Left hindlimb (tissue), 1 donor: ENCODE results near the gene NOP9.

Experiments used
- DNase-seq: peaks from one replicate; pipeline ENCODE4 v3.0.0-alpha.2; 2018

Gene NOP9

GRCh38 chr14:24283796-24284460, 15.7 kb upstream of the NOP9 start:
- no peak for DNase-seq

DNA sequence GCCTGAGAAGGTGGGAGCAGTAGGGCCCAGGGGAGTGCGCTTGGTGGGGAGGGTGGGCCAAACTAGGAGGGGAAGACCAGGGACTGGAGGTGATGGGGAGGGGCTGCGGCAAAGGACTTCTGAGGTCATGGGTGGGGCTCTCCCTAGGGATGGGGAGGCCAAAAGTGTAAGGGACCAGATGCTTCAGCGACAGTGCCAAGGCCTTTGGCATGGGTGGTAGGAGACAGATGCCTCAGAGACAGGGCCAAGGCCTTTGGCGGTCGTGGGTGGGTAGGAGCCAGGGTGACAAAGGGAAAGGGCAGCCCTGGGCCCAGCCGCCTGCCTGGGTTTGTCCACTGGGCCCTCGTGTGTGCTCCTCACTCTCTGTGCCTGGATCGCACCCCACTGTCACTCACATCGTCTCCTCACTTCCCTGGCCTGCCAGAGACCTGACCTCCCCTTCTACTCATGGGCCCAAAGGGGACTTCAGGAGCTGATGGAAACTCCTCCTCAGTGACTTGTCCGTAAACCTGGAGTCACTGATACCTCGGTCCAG, 15.1 kb upstream of the NOP9 start:
- no peak for DNase-seq

DNA sequence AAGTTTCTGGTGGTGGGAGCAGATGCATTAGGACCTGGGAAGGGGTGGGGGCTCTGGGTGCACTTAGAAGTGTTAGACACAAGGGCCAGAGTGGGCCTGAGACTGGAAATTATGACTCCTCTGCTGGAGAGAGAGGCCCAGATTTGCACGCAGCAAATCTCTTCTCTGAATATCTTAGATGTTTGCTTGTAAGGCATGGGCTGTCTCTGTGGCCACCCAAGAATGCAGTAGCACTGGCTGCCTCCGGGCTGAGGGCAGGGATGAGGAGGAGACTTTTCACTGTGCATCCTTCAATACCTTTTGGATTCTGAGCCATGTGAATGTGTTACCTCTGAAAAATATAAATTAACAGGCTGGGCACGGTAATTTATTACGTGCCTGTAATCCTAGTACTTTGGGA, 14.3 kb upstream of the NOP9 start:
- no peak for DNase-seq

DNA sequence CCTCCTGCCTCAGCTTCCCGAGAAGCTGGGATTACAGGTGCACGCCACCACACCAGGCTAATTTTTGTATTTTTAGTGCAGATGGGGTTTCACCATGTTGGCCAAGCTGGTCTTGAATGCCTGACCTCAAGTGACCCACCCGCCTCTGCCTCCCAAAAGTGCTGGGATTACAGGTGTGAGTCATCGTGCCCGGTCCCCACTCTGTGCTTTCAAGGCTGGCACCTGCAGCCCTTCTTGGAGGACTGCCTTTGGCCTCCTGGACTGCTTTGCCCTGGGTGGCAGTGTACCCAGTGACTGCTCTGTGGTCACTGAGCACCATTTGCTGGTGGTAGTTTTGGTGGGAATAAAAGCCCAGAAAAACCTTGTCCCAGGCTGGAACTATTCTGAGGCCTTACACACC, 12.7 kb upstream of the NOP9 start:
- no peak for DNase-seq

DNA sequence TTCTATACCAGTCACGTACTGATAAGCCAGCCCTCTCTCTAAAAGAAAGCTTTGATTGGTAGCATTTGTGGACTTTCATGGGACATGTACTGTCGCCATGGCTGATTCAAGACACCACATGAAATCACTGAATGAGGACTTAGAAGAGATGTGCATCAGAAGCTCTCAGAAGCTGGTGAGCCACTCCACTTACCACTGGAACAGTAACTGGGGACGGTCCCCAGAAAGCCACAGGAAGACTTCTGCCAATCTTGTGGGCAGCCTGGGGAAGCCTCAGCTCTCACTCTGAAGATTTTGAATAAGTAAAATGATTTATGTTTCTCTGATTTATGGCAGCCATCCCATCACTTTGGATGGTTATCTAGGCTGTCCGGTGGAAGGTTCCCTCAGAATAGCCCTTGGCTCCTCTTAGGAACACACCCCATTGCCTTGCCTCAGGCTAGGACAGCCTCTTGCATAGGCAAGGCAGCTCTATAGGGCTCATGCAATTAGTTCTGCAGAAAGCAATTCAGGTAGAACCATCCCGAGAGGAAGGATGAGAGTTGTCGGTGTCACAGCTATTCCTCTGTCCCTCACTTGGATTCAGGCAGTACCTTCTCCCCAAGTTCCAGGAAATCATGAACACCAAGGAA, 9.9 kb upstream of the NOP9 start:
- no peak for DNase-seq

- no peak for DNase-seq
Measured at GRCh38 chr14:24290746-24291145, 8.9 kb upstream of the NOP9 start.

DNA sequence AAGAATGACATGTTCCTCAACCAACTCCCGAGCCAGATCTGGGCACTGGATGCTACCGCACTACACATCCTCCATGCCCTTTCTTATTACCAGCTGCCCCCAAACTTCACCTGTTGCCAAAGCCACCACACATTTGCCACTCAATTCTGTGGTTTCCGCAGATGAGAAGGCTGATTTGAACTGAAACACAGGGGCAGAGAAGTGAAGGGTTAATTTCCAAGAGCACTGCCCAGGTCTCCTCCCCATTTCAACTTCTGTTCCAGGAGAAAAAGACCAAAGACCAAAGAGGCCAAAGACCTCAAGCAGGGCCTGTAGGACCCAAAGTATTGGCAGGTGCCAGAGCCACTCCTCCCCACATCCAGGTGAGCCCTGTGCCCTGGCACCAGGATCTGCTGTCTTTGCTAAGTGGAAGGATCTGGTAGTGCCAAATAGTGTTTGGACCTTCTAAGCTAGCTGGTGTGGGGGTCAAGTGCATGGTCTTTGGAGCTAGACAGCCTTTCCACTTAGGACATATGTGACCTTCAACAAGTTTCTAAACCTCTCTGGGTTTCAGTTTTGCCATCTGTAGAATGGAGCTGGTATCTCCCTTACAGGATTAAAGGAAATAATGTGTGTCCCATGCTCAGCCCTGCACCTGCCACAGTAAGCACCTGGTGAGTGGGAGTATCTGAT, 8.1 kb upstream of the NOP9 start:
- no peak for DNase-seq

- no peak for DNase-seq
Measured at GRCh38 chr14:24292118-24292807, 7.4 kb upstream of the NOP9 start.

DNA sequence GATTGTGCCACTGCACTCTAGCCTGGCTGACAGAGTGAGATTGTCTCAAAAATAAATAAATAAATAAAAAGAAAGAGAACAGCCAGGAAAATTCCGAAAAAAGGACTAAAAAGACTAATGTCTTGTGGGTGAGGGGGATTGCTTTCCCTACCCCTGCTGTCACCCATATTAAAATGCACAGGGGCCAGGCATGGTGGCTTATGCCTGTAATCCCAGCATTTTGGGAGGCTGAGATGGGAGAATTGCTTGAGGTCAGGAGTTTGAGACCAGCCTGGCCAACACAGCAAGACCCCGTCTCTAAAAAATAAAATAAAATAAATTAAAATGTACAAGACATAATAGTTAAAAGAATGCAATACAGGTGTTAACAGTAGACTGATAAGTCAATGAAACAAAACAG, 6.1 kb upstream of the NOP9 start:
- DNase-seq, result no peak

DNA sequence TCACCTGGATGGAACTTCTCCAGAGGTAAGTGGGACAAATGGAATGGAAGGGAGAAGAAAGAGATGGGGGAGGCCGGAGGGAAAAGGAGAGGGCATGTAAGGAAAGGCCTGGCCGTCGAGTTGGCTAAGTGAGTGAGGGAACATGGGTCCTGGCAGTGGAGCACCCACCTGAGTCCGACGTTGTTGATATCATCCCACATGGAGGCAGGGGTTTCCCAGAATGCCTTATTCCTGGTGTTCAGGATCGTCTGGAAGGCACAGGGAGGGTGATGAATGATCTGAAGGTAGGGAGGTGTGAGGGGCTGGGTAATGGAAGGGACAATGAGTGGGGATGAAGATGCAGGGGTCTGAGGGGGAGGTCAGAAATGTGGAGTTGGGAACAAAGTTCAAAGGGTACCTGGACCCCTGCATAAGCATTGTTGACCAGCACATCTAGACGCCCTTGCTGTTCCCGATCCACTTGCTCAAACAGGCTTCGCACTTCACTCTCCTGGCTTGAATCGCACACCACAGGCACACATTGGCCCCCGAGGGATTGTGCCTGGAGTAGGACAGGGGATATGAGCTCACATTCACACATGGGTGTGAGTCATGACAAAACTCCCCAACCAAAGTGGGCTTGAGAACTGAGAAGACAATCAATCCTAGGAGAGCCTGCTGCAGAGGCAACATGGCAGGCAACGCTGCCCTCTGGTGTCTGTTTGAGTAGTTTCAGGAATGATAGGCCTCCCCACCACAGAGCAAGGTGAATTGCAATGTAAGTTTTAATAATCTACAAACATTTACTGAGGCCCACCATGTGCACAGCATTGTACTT, 3.1 kb upstream of the NOP9 start:
- DNase-seq, result peak; percentile 68

DNA sequence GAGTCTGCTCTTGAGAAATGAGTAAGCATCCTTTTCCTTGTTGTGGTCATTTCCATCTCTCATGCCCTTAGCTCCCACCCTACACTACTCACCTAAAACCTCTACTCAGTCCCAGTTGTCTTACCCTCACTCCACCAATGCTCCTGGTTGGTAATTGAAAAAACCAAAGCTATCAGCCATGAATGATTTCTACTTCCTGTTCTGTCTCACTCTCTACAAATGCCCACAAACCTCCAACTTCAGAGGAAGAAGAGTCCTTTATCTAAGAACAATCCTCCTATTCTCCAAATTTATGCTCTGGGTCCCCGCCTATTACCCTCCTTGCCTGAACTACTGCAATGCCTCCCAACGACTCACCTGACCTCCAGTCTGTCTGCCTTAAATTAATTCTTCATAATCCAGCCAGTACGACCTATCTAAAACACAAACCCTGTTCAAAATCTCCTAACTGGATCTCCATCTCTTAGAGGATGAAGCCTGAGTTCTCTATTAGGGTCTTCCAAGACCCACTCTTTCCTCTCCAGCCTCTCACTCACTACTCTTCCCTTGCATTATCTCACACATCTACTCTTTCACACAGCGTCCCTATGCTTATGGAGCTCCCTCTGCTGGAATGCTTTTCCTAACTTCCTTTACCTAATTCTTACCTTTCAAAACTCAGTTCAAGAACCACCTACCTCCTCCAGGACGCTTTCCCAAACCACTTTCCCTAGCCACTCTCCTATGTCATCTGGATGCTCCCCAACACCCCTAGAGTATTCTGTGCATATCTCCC, 2.3 kb upstream of the NOP9 start:
- DNase-seq, result no peak

- DNase-seq, result no peak
Measured at GRCh38 chr14:24298892-24299254, 777 bp upstream of the NOP9 start.

GRCh38 chr14:24300326-24300980, 803 bp downstream of the NOP9 start:
- no peak for DNase-seq

GRCh38 chr14:24304019-24304387, 4.4 kb downstream of the NOP9 start:
- DNase-seq, result no peak

GRCh38 chr14:24307156-24307574, 7.5 kb downstream of the NOP9 start:
- DNase-seq, result no peak

DNA sequence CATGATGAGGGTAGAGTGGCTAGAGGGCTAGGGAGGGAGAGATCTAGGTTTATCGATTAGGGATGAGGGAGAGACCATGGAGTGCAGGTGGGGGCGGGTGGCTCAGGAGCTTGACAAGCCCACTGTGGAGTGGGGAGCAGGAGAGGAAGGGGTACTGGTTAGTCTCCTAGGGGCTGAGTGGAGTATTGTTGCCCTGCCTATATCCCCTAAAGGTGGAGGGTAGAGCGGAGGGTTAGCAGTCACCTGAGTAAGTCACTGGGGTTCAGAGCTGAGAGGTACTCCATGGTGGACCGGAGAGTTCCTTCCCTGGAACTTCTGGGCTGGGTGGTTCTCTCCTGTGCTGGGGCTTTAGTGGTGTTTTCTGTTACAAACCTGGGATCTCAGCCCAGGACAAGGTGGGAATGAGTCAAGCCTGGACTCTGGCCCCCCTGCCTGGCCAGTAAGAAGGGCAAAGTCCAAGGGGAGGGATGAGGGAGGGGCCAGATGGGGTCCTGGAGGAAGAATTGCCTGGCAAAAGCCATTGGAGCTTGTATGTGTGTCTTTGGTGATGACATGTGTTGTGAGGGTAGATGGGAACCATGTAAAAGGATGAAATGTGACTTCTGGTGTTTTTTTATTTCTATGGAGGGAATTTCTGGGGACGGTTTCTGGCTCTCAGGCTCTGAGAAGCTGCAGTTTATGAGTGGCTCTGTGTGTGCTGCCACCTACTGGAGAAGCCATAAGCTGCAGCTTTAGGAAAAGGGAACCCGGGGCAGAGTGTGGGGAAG, 8.1 kb downstream of the NOP9 start, which contains the start of gene CIDEB:
Gene CIDEB, minus strand, starts transcription at position 403 of the 767 bp plus-strand sequence. Its CDS starts 119 bp downstream, at position 284.
- no peak for DNase-seq

- DNase-seq, result no peak
Measured at GRCh38 chr14:24308342-24309124, 8.9 kb downstream of the NOP9 start.

GRCh38 chr14:24309538-24310264, 10.1 kb downstream of the NOP9 start, which contains the start of gene LTB4R2:
Gene LTB4R2 (plus strand): TSS chr14:24310140. CDS start chr14:24310665, 525 bp downstream.
- no peak for DNase-seq

GRCh38 chr14:24310265-24310645, 10.6 kb downstream of the NOP9 start:
- DNase-seq, result no peak
